Panc1 (cell line): Measurements from ENCODE around the gene LIMK1. TPM values are rescaled to one million over a fixed set of nuclear protein-coding genes. Genes with fewer than 3 reads are reported as not detected.

Source experiments
- ATAC-seq: fragments of 200-7000 bp; cut with Tn5 transposase; 2 replicates; pipeline ENCODE4 v1.9.1; 2020; ENCODE audit warnings: mild to moderate bottlenecking, moderate library complexity
- BruUV-seq: library from RNA; stranded (reverse); fragments of 400-500 nt; replicated peaks from 2 replicates; lab custom pipeline; 2021; lab: Mats Ljungman, UMichigan
- CTCF ChIA-PET: fragments of 300-600 bp; sonication (Branson Sonifier 250); formaldehyde crosslinking; loops from one replicate; lab custom pipeline; 2022; ENCODE audit warnings: antibody characterized with exemption; lab: Charles Lee
- POLR2A ChIA-PET: fragments of 300-600 bp; sonication (Branson Sonifier 250); formaldehyde crosslinking; loops from one replicate; lab custom pipeline; 2022; ENCODE audit warnings: antibody characterized with exemption; lab: Charles Lee
- DNase-seq: peaks from one replicate; pipeline ENCODE4 v3.0.0-alpha.2; 2010; ENCODE audit warnings: low read depth, low spot score
- H3K27ac ChIP-seq: 2 replicates; pipeline ENCODE4 v1.5.1; 2011; ENCODE audit warnings: mild to moderate bottlenecking, low read length, inconsistent platforms
- H3K27me3 ChIP-seq: fragments of 200-500 bp; sonication (Bioruptor generic); 2 replicates; pipeline ENCODE4 v1.6.0; 2014; ENCODE audit warnings: low read length, inconsistent platforms; ENCODE audit not compliant: control insufficient read depth, insufficient read depth
- H3K36me3 ChIP-seq: fragments of 200-500 bp; sonication (Bioruptor generic); 2 replicates; pipeline ENCODE4 v1.5.1; 2014; ENCODE audit warnings: inconsistent platforms, mild to moderate bottlenecking, low read length, moderate library complexity; ENCODE audit not compliant: control insufficient read depth, insufficient read depth
- H3K4me1 ChIP-seq: 2 replicates; pipeline ENCODE4 v1.5.1; 2011; ENCODE audit warnings: inconsistent platforms, mild to moderate bottlenecking, low read length, moderate library complexity; ENCODE audit not compliant: control insufficient read depth, insufficient read depth
- H3K4me3 ChIP-seq, 2 experiments: 2 replicates each; pipeline ENCODE4 v1.5.1; 2011 to 2012; ENCODE audit warnings: low read depth in 2 of 2, low read length in 2 of 2, mild to moderate bottlenecking in 2 of 2, inconsistent platforms in 1 of 2, moderate library complexity in 1 of 2
- H3K9me3 ChIP-seq: fragments of 200-500 bp; sonication (Bioruptor generic); 2 replicates; pipeline ENCODE4 v1.5.1; 2014; ENCODE audit warnings: low read depth, mild to moderate bottlenecking, inconsistent platforms, low read length, moderate library complexity; ENCODE audit not compliant: control insufficient read depth, insufficient read depth
- POLR2AphosphoS5 ChIP-seq: IDR thresholded peaks from 2 replicates; pipeline ENCODE4 v1.6.1; 2012; ENCODE audit warnings: mild to moderate bottlenecking, low read depth, low read length, moderate library complexity
- SIN3A ChIP-seq: IDR thresholded peaks from 2 replicates; pipeline ENCODE4 v1.6.1; 2012; ENCODE audit warnings: low read depth, mild to moderate bottlenecking, low read length, moderate library complexity, borderline replicate concordance; ENCODE audit not compliant: insufficient read depth
- TCF7L2 ChIP-seq: IDR thresholded peaks from 2 replicates; pipeline ENCODE4 v1.6.1; 2011; ENCODE audit warnings: mild to moderate bottlenecking, low read depth, low read length, inconsistent platforms
- in situ Hi-C: cut with HindIII; loops from 2 replicates; pipeline ENCODE4 v1.10.0; 2016; ENCODE audit warnings: low sequenced_read_pairs, low pct_unique_long_range_greater_than_20kb
- intact Hi-C: fragments of 100-400 bp; cut with micrococcal nuclease; formaldehyde crosslinking; loops from one replicate; pipeline ENCODE4 v1.10.0; 2022; ENCODE audit not compliant: unreplicated experiment
- total RNA-seq: library from RNA; stranded (reverse); gene quantifications from one replicate; pipeline ENCODE4 v1.2.1, GENCODE V29; 2021; ENCODE audit not compliant: unreplicated experiment
- TF ChIP-seq, protein P1 (sequence below), 2 experiments: IDR thresholded peaks; 2 replicates each; pipeline ENCODE4 v1.6.1; 2011 to 2012; ENCODE audit warnings: low read depth in 2 of 2, control low read depth in 1 of 2, low read length in 1 of 2, mild to moderate bottlenecking in 1 of 2, moderate library complexity in 1 of 2; ENCODE audit not compliant: insufficient read depth in 1 of 2
- TF ChIP-seq, protein P2 (sequence below): fragments of 450-650 bp; IDR thresholded peaks from 2 replicates; pipeline ENCODE4 v1.5.1; 2017; ENCODE audit warnings: mild to moderate bottlenecking

Gene LIMK1
- total RNA-seq, 1 experiment from 2014 or later = 59.6 TPM

DNA sequence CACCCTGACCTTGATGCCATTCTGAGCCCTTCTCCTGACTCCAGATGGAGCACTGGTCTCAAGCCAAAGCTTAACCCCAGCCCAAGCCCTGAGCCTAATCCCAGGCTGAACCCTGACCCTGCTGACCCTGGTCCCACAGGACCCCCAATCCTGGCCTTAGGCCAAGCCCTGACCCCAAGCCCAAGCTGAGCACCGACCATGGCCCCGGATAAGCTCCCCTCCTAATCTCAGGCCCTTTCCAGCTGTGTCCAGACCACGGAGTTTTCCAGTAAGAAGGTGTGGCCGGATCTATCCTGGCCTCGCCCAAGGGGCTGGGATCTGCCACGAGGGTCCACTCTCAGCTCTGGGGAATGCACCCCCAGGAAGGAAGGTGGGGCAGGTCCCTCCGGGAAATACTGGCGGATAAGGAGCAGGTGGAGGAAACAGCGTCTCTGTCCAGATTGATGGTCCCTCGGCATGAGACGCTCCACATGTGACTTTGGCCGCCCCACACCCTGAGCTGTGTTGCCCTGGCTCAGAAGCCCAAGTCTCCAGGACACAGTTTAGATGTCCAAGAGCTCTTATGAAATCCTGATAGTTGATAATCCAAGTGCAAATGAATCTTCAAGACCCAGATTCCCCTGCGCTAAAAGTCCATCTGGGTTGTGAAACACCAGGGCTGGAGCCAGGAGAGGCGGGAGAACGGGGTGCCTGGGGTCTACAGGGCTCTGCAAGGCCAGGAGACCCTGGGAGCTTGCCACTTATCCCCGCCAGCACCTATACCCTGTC lies 45.2 kb upstream of the LIMK1 start:
- Histone ChIP-seq H3K4me3 (no peak overlapping the region), H3K27ac (no peak overlapping the region), H3K27me3 (no peaks in the 10 kb centered on the region), H3K4me1 (peaks cover 4% of the 10 kb centered on the region; the same call in 1 of the 2 replicates), H3K36me3 (no peaks in the 10 kb centered on the region), H3K9me3 (no peaks in the 10 kb centered on the region)
- TF ChIP-seq, protein P1, sequence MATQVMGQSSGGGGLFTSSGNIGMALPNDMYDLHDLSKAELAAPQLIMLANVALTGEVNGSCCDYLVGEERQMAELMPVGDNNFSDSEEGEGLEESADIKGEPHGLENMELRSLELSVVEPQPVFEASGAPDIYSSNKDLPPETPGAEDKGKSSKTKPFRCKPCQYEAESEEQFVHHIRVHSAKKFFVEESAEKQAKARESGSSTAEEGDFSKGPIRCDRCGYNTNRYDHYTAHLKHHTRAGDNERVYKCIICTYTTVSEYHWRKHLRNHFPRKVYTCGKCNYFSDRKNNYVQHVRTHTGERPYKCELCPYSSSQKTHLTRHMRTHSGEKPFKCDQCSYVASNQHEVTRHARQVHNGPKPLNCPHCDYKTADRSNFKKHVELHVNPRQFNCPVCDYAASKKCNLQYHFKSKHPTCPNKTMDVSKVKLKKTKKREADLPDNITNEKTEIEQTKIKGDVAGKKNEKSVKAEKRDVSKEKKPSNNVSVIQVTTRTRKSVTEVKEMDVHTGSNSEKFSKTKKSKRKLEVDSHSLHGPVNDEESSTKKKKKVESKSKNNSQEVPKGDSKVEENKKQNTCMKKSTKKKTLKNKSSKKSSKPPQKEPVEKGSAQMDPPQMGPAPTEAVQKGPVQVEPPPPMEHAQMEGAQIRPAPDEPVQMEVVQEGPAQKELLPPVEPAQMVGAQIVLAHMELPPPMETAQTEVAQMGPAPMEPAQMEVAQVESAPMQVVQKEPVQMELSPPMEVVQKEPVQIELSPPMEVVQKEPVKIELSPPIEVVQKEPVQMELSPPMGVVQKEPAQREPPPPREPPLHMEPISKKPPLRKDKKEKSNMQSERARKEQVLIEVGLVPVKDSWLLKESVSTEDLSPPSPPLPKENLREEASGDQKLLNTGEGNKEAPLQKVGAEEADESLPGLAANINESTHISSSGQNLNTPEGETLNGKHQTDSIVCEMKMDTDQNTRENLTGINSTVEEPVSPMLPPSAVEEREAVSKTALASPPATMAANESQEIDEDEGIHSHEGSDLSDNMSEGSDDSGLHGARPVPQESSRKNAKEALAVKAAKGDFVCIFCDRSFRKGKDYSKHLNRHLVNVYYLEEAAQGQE (IDR thresholded peaks at IDR 0.05; ENCODE audit: insufficient read depth in 1 of 2, low read depth in 2 of 2, low read length in 1 of 2) = no peak
- no peak for TF ChIP-seq SIN3A
- no peak for TF ChIP-seq POLR2AphosphoS5
- TF ChIP-seq, protein P2, sequence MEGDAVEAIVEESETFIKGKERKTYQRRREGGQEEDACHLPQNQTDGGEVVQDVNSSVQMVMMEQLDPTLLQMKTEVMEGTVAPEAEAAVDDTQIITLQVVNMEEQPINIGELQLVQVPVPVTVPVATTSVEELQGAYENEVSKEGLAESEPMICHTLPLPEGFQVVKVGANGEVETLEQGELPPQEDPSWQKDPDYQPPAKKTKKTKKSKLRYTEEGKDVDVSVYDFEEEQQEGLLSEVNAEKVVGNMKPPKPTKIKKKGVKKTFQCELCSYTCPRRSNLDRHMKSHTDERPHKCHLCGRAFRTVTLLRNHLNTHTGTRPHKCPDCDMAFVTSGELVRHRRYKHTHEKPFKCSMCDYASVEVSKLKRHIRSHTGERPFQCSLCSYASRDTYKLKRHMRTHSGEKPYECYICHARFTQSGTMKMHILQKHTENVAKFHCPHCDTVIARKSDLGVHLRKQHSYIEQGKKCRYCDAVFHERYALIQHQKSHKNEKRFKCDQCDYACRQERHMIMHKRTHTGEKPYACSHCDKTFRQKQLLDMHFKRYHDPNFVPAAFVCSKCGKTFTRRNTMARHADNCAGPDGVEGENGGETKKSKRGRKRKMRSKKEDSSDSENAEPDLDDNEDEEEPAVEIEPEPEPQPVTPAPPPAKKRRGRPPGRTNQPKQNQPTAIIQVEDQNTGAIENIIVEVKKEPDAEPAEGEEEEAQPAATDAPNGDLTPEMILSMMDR = no peak
- TF ChIP-seq TCF7L2 = no peak
- in situ Hi-C loops = no loop called here
- intact Hi-C loops = no loop called here
- CTCF ChIA-PET = interaction anchor here (0.6 to 1.9 kb wide), 2 partner anchors 12 to 246 kb away, joined by 4 to 8 read pairs; no protein-coding TSS in a partner anchor
- POLR2A ChIA-PET = no interaction called here
- no TSS peak for BruUV-seq
- DNase-seq = no peak
- no peak for ATAC-seq

DNA sequence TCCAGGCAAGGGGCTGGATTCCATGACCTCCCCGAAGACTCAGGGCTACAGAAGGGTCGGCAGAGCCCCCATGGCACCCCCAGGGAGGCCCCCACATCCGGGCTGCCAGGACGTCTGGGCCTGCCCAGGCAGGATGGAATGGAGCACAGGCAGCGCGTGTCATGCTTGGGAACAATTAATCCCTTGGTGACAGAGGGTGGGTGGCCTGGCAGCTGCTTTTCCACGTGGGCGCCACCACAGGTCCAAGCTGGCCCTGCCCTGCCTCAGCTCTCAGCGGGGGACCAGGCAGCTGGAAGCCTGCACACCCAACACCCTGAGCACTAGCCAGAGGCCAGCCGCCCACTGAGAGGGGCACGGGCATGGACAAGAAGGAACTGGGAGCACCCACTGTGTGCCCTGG lies 44.3 kb upstream of the LIMK1 start:
- ATAC-seq (no peak), DNase-seq (no peak)
- ChIA-PET POLR2A (no interaction called here), CTCF (interaction anchor here (1.9 kb wide), 1 partner anchor 13 kb away, joined by 8 read pairs; no protein-coding TSS in a partner anchor)
- Histone ChIP-seq H3K27ac (no peak overlapping the region), H3K4me3 (no peak overlapping the region), H3K9me3 (no peaks in the 10 kb centered on the region), H3K27me3 (no peaks in the 10 kb centered on the region), H3K36me3 (no peaks in the 10 kb centered on the region), H3K4me1 (peaks cover 4% of the 10 kb centered on the region; the same call in 1 of the 2 replicates)
- in situ Hi-C loops (no loop called here), intact Hi-C loops (no loop called here)
- BruUV-seq = no TSS peak
- TF ChIP-seq POLR2AphosphoS5 (no peak), TCF7L2 (no peak), SIN3A (no peak)
- TF ChIP-seq, protein P2 = no peak
- TF ChIP-seq, protein P1 (IDR thresholded peaks at IDR 0.05; ENCODE audit: insufficient read depth in 1 of 2, low read depth in 2 of 2, low read length in 1 of 2) = no peak
